CD4-positive, CD25-positive, alpha-beta regulatory T cell (primary cell): ENCODE measurements around the gene DCTPP1. TPM values are rescaled to one million over a fixed set of nuclear protein-coding genes. Genes with fewer than 3 reads are reported as not detected.

Experiments
- ATAC-seq, 2 donors: fragments of 150-1000 bp; cut with Tn5 transposase; one replicate each; pipeline ENCODE4 v1.10.0; 2021; ENCODE audit warnings: low read depth in 2 of 2, moderate number of reproducible peaks in 2 of 2, moderate library complexity in 1 of 2
- DNase-seq, 3 donors: peaks; one replicate each; pipeline versions ENCODE4 v3.0.0 to v3.0.0-alpha.2; 2012 to 2022; ENCODE audit warnings: mixed read lengths in 1 of 3
- H3K27ac ChIP-seq: one replicate; pipeline ENCODE4 v1.7.0; 2013; ENCODE audit warnings: mild to moderate bottlenecking, low read length; ENCODE audit not compliant: insufficient read depth, poor library complexity, severe bottlenecking
- H3K27me3 ChIP-seq: one replicate; pipeline ENCODE4 v1.7.0; 2013; ENCODE audit warnings: low read length; ENCODE audit not compliant: control insufficient read depth, insufficient read depth
- H3K36me3 ChIP-seq: one replicate; pipeline ENCODE4 v1.7.0; 2013; ENCODE audit warnings: mild to moderate bottlenecking, low read length, moderate library complexity; ENCODE audit not compliant: control insufficient read depth, insufficient read depth
- H3K4me1 ChIP-seq: 2 replicates; pipeline ENCODE4 v1.7.0; 2013; ENCODE audit warnings: mild to moderate bottlenecking, low read length; ENCODE audit not compliant: insufficient read depth, control insufficient read depth, poor library complexity, severe bottlenecking
- H3K4me3 ChIP-seq: one replicate; pipeline ENCODE4 v1.7.0; 2013; ENCODE audit warnings: low read depth, mild to moderate bottlenecking, low read length, moderate library complexity
- H3K9me3 ChIP-seq, 2 experiments: 1 replicate in 1 of 2; 2 replicates in 1 of 2; pipeline ENCODE4 v1.7.0; 2013; ENCODE audit warnings: low read length in 2 of 2, mild to moderate bottlenecking in 1 of 2, moderate library complexity in 1 of 2; ENCODE audit not compliant: control insufficient read depth in 2 of 2
- H3K27ac Mint-ChIP-seq, 3 donors: one replicate each; pipeline ENCODE4 v1.8.0; 2020 to 2022; ENCODE audit warnings: mild to moderate bottlenecking in 3 of 3, mixed read lengths in 3 of 3, moderate library complexity in 2 of 3
- H3K27me3 Mint-ChIP-seq: one replicate; pipeline ENCODE4 v1.8.0; 2022; ENCODE audit warnings: mild to moderate bottlenecking, mixed read lengths
- H3K36me3 Mint-ChIP-seq: one replicate; pipeline ENCODE4 v1.8.0; 2020; ENCODE audit warnings: mixed read lengths
- H3K4me1 Mint-ChIP-seq, 4 donors: one replicate each; pipeline ENCODE4 v1.8.0; 2020 to 2022; ENCODE audit warnings: mixed read lengths in 4 of 4, mild to moderate bottlenecking in 1 of 4
- H3K4me3 Mint-ChIP-seq, 4 donors: one replicate each; pipeline ENCODE4 v1.8.0; 2020 to 2022; ENCODE audit warnings: mild to moderate bottlenecking in 4 of 4, mixed read lengths in 4 of 4, moderate library complexity in 3 of 4
- H3K9me3 Mint-ChIP-seq, 7 donors: one replicate each; pipeline ENCODE4 v1.8.0; 2020 to 2022; ENCODE audit warnings: mixed read lengths in 7 of 7, mild to moderate bottlenecking in 3 of 7, moderate library complexity in 2 of 7
- polyA plus RNA-seq, 4 donors: library from polyadenylated mRNA; unstranded; fragments of 300-500 nt; fragmentation: Illumina TruSeq; gene quantifications; one replicate each; pipeline ENCODE4 v1.2.3, GENCODE V29; 2021
- total RNA-seq: library from RNA; stranded (reverse); gene quantifications from one replicate; pipeline ENCODE4 v1.2.3, GENCODE V29; 2022

DCTPP1 gene
- total and polyA plus RNA-seq, 5 donors from 2014 or later = 20.1 to 110 (median 102) TPM

DNA sequence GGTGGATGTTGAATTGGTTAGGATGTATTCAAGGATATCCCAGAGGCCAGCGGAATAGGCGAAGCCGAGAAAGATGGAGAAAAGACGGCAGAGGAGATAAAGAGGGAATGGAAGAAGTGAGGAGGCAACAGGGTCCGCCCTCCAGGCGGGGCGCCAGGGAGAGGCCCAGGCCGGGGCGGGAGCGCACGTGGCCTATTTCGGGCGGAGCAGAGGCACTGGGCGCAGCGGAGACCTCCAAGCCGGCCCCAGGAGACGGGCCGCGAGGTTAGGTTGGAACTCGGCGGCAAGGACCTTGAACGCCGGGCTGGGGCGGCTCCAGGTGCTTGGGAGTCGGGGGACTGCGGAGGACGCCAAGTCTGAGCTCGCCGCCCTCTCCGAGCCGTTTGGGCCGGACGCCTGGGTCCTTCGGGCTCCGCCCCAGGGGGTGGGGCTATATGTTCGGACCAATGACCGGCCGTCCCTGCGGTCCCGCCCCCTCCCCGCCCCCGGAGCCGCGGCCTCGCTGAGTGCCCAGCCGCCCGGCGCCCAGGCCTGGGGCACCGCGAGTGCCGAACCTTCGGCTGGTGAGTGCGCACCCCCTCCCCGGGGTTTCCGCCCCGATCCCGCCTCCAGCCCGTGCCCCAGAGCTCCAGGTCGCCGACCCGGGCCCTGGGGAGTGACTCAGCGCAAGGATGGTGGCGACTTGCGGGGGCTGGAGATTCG is 22.6 kb downstream of the DCTPP1 start, which contains the start of gene ZNF771:
TSS of gene ZNF771 (plus strand) at position 505 of the 702 bp plus-strand sequence. CDS start 448 bp downstream, outside the sequence.
- peak within 1 kb of the TSS; percentile 52 to 93 (median 93) for H3K27ac Mint-ChIP-seq

DNA sequence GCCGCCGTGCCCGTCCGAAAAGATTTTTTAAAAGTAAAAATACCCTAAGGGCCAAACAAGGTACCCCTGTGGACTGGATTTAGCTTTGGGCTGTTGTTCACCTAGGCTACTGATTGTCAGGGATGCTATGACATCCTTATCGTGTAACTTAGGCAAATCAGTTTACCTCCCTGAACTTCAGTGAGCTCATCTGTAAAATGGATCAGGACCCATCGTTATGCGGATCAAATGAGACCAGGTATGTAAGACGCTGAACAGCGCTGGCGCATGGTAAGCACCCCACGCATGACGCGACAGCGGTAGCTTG is 23.1 kb downstream of the DCTPP1 start:
- Histone ChIP-seq H3K4me3 (peak overlapping the region; percentile 73), H3K27me3 (no peaks in the 10 kb centered on the region), H3K36me3 (peaks cover 3% of the 10 kb centered on the region), H3K4me1 (peaks cover 22% of the 10 kb centered on the region), H3K9me3 (no peaks in the 10 kb centered on the region), H3K27ac (peak overlapping the region; percentile 69)
- Mint-ChIP-seq H3K27me3 (no peaks in the 10 kb centered on the region), H3K36me3 (no peaks in the 10 kb centered on the region), H3K4me3 (peak overlapping the region; percentile 97 to 100 (median 98)), H3K27ac (peak overlapping the region; percentile 52 to 93 (median 93)), H3K9me3 (no peaks in the 10 kb centered on the region), H3K4me1 (peaks cover 5 to 30% (median 19%) of the 10 kb centered on the region in 4 donors)
- ATAC-seq (peak; percentile 25 to 40), DNase-seq (no peak)

More for the DNA sequence above, 22.6 kb downstream of the DCTPP1 start, which contains the start of gene ZNF771:
- no peaks in the 10 kb centered on the region for H3K27me3 ChIP-seq
- peaks cover 5% of the 10 kb centered on the region for H3K36me3 ChIP-seq
- ATAC-seq = peak; percentile 83 to 87
- Mint-ChIP-seq H3K4me1 (peaks cover 5 to 34% (median 20%) of the 10 kb centered on the region in 4 donors), H3K36me3 (peaks cover 5% of the 10 kb centered on the region), H3K4me3 (peak within 1 kb of the TSS; percentile 97 to 100 (median 98)), H3K27me3 (no peaks in the 10 kb centered on the region), H3K9me3 (no peaks in the 10 kb centered on the region)
- H3K4me3 ChIP-seq = peak within 1 kb of the TSS; percentile 73
- H3K9me3 ChIP-seq = no peaks in the 10 kb centered on the region
- peak within 1 kb of the TSS; percentile 69 for H3K27ac ChIP-seq
- H3K4me1 ChIP-seq = peaks cover 22% of the 10 kb centered on the region
- peak; percentile 80 to 90 (median 87) for DNase-seq

DNA sequence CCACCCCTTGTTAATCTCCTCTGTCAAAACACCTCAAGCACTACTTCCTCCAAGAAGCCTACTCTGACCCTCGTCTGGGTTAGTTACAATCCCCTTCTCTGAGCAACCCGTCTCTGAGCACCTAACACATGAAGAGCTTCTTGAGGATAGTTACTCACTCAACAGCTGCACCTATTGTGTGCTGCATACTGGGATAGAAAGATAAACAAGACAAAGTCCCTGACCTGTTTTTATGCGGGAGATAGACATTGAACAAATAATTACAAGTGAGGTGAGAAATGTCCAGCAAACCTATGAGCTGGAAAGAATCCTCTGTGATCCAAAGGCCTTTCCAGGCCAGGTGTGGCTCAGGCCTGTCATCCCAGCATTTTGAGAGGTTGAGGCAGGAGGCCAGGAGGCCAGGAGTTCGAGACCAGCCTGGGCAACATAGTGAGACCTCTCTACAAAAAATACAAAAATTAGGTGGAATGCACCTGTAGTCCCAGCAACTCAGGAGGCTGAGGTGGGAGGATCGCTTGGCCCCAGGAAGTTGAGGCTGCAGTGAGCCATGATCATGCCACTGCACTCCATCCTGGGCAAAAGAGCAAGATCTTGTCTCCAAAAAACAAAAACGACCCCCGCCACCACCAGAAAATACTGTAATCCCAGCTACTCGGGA is 27.9 kb downstream of the DCTPP1 start:
- peaks cover 22% of the 10 kb centered on the region for H3K4me1 ChIP-seq
- ATAC-seq = no peak
- Mint-ChIP-seq H3K27me3 (no peaks in the 10 kb centered on the region), H3K36me3 (peaks cover 12% of the 10 kb centered on the region), H3K9me3 (no peaks in the 10 kb centered on the region), H3K4me1 (peaks cover 5 to 39% (median 22%) of the 10 kb centered on the region in 4 donors), H3K4me3 (peak overlapping the region; percentile 74 to 91 (median 87)), H3K27ac (peak overlapping the region in 1 of 3 donors; percentile 79)
- no peak overlapping the region for H3K27ac ChIP-seq
- H3K4me3 ChIP-seq = no peak overlapping the region
- no peak for DNase-seq
- no peaks in the 10 kb centered on the region for H3K9me3 ChIP-seq
- H3K36me3 ChIP-seq = no peaks in the 10 kb centered on the region
- H3K27me3 ChIP-seq = no peaks in the 10 kb centered on the region

DNA sequence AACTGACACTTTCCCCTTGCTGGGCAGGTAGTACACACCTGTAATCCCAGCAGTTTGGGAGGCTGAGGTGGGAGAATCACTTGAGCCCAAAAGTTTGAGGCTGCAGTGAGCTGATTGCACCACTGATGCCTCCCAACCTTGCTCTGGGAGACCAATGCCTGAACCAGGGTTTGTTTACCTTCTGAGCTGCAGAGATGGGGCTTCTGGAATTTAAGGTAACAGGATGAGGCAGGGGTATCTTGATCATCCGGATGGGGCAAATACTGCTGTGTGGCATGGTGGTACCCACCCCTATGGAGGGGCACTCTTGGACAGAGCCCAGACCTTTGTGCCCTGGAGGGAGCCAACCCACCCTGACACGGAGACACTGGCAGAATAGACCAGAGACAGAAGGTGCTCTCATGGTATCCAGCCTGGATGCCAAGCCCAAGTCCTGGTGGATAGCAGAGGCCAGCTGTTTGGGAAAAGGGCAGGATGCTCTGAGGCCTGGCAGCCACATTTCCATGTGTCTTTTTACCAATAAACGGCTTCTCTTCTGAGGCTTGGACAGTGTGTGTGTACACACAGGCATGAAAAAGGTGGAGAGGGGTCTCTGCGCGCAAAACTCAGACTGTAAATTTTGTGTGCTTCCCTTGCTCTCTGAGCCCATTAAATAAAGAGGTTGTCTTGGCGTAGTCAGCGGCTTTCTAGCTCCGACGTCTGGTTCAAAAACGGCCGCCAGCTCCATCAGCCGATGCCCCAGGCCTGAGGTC is 30.2 kb downstream of the DCTPP1 start:
- Histone ChIP-seq H3K27ac (peak overlapping the region; percentile 25), H3K4me3 (peak overlapping the region; percentile 70), H3K27me3 (no peaks in the 10 kb centered on the region), H3K4me1 (peaks cover 33% of the 10 kb centered on the region), H3K9me3 (no peaks in the 10 kb centered on the region), H3K36me3 (no peaks in the 10 kb centered on the region)
- Mint-ChIP-seq H3K27ac (peak overlapping the region; percentile 90 to 96 (median 90)), H3K4me3 (peak overlapping the region; percentile 88 to 91 (median 90)), H3K4me1 (peaks cover 5 to 52% (median 26%) of the 10 kb centered on the region in 4 donors), H3K36me3 (peaks cover 12% of the 10 kb centered on the region), H3K27me3 (no peaks in the 10 kb centered on the region), H3K9me3 (no peaks in the 10 kb centered on the region)
- ATAC-seq (no peak), DNase-seq (no peak)

DNA sequence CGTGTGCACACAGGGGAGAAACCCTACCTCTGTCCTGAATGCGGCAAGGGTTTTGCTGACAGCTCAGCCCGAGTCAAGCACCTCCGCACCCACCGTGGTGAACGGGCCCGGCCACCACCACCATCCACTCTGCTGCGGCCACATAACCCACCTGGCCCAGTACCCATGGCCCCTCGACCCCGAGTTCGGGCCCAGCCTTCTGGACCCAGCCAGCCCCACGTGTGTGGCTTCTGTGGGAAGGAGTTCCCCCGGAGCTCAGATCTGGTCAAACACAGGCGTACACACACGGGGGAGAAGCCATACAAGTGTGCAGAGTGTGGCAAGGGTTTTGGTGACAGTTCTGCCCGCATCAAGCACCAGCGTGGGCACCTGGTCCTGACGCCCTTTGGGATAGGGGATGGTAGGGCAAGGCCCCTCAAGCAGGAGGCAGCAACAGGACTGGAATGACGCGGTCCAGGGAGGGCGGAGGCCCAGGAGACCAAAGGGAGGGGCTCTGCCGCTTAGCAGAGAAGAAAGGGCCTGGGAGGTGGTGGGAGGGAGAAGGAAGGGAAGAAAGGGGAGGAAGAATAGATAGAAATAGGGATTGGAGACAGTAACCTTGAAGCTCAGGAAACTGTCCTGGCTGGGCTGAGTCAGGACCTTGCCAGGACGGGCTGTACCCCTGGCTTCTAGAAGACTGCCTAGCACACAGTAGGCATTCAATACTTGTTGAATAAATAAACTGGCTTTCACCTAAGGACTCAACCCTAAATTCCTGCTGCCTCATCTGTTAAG is 31.0 kb downstream of the DCTPP1 start:
- Mint-ChIP-seq H3K27me3 (no peaks in the 10 kb centered on the region), H3K27ac (peak overlapping the region in 2 of 3 donors; percentile 79 to 90), H3K4me3 (peak overlapping the region; percentile 64 to 91 (median 82)), H3K9me3 (no peaks in the 10 kb centered on the region), H3K4me1 (peaks cover 5 to 58% (median 27%) of the 10 kb centered on the region in 4 donors), H3K36me3 (peaks cover 12% of the 10 kb centered on the region)
- Histone ChIP-seq H3K27ac (no peak overlapping the region), H3K4me3 (no peak overlapping the region), H3K4me1 (peaks cover 33% of the 10 kb centered on the region), H3K36me3 (no peaks in the 10 kb centered on the region), H3K27me3 (no peaks in the 10 kb centered on the region), H3K9me3 (no peaks in the 10 kb centered on the region)
- DNase-seq (no peak), ATAC-seq (no peak)

DNA sequence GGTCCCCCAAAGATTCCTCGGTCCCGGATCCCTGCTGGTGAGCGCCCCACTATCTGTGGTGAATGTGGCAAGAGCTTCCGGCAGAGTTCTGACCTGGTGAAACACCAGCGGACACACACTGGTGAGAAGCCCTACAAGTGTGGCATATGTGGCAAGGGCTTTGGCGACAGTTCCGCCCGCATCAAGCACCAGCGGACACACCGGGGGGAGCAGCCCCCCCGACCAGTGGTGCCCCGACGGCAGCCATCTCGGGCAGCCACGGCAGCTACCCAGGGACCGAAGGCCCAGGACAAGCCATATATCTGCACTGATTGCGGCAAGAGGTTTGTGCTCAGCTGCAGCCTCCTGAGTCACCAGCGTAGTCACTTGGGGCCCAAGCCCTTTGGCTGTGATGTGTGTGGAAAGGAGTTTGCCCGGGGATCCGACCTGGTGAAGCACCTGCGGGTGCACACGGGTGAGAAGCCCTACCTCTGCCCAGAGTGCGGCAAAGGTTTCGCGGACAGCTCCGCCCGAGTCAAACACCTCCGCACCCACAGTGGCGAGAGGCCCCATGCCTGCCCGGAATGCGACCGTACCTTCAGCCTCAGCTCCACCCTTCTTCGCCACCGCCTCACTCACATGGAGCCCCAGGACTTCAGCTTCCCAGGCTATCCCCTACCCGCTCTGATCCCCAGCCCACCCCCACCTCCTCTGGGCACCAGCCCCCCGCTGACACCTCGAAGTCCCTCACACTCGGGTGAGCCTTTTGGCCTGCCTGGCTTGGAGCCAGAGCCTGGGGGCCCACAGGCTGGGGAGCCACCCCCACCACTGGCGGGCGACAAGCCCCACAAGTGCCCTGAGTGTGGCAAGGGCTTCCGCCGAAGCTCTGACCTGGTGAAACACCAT is 31.8 kb downstream of the DCTPP1 start:
- H3K9me3 Mint-ChIP-seq = no peaks in the 10 kb centered on the region

More for the DNA sequence above, 31.8 kb downstream of the DCTPP1 start:
- Mint-ChIP-seq H3K4me3 (peak overlapping the region; percentile 9 to 86 (median 38)), H3K36me3 (peaks cover 12% of the 10 kb centered on the region), H3K27ac (peak overlapping the region in 1 of 3 donors; percentile 38), H3K27me3 (no peaks in the 10 kb centered on the region), H3K4me1 (peaks cover 5 to 58% (median 27%) of the 10 kb centered on the region in 4 donors)
- ATAC-seq = no peak
- Histone ChIP-seq H3K4me1 (peaks cover 33% of the 10 kb centered on the region), H3K4me3 (no peak overlapping the region), H3K9me3 (no peaks in the 10 kb centered on the region), H3K36me3 (no peaks in the 10 kb centered on the region), H3K27ac (no peak overlapping the region), H3K27me3 (no peaks in the 10 kb centered on the region)
- no peak for DNase-seq
